HCT116 (cell line): ENCODE measurements around the gene AOC1.
A peak's percentile ranks its signal among the peaks of the same experiment; 100 is the strongest.

Experiments
- EGR1 ChIP-seq: IDR thresholded peaks from 2 replicates; pipeline ENCODE4 v1.6.1; 2012; ENCODE audit warnings: low read depth
- ELF1 ChIP-seq: IDR thresholded peaks from 2 replicates; pipeline ENCODE4 v1.6.1; 2012; ENCODE audit warnings: low read depth, borderline replicate concordance
- EZH2 ChIP-seq: fragments of 200-600 bp; sonication (generic); IDR thresholded peaks from 2 replicates; pipeline ENCODE4 v1.6.1; 2017; ENCODE audit warnings: antibody characterized with exemption, mixed run types
- EZH2phosphoT487 ChIP-seq: fragments of 200-600 bp; IDR thresholded peaks from 2 replicates; pipeline ENCODE4 v1.6.1; 2018; ENCODE audit warnings: antibody characterized with exemption, borderline replicate concordance
- POLR2A ChIP-seq: IDR thresholded peaks from 2 replicates; pipeline ENCODE4 v1.7.0; 2011; ENCODE audit warnings: borderline replicate concordance; ENCODE audit not compliant: insufficient read depth, insufficient read length; ENCODE audit errors: extremely low read depth
- POLR2AphosphoS5 ChIP-seq: IDR thresholded peaks from 2 replicates; pipeline ENCODE4 v1.6.1; 2011; ENCODE audit warnings: mild to moderate bottlenecking, low read depth, low read length, moderate library complexity
- RAD21 ChIP-seq: IDR thresholded peaks from 2 replicates; pipeline ENCODE4 v1.6.1; 2012; ENCODE audit warnings: low read depth, mild to moderate bottlenecking
- SP1 ChIP-seq: IDR thresholded peaks from 2 replicates; pipeline ENCODE4 v1.6.1; 2012; ENCODE audit warnings: low read depth
- YY1 ChIP-seq: IDR thresholded peaks from 2 replicates; pipeline ENCODE4 v1.6.1; 2011; ENCODE audit warnings: low read length, low read depth, moderate library complexity, mild to moderate bottlenecking; ENCODE audit not compliant: insufficient replicate concordance; ENCODE audit errors: extremely low read depth
- ZBTB33 ChIP-seq: IDR thresholded peaks from 2 replicates; pipeline ENCODE4 v1.6.1; 2011; ENCODE audit warnings: mild to moderate bottlenecking, low read length, moderate library complexity; ENCODE audit not compliant: insufficient replicate concordance; ENCODE audit errors: extremely low read depth
- ZFX ChIP-seq: fragments of 450-650 bp; IDR thresholded peaks from 2 replicates; pipeline ENCODE4 v1.6.1; 2017
- TF ChIP-seq, protein P1 (sequence below), 3 experiments: fragments of 200-600 bp in 1 of 3; sonication (generic) in 1 of 3; IDR thresholded peaks in 2 of 3; conservative IDR thresholded peaks in 1 of 3; 2 replicates each; pipeline ENCODE4 v1.5.1; 2012 to 2017; ENCODE audit warnings: low read depth in 2 of 3, low read length in 2 of 3, antibody characterized with exemption in 1 of 3, borderline replicate concordance in 1 of 3, control low read depth in 1 of 3, mild to moderate bottlenecking in 1 of 3, mixed read lengths in 1 of 3, mixed run types in 1 of 3, moderate library complexity in 1 of 3; ENCODE audit not compliant: insufficient read depth in 1 of 3
- TF ChIP-seq, protein P2 (sequence below): IDR thresholded peaks from 2 replicates; pipeline ENCODE4 v1.6.1; 2012; ENCODE audit warnings: low read depth
- TF ChIP-seq, protein P3 (sequence below): IDR thresholded peaks from 2 replicates; pipeline ENCODE4 v1.6.1; 2012

DNA sequence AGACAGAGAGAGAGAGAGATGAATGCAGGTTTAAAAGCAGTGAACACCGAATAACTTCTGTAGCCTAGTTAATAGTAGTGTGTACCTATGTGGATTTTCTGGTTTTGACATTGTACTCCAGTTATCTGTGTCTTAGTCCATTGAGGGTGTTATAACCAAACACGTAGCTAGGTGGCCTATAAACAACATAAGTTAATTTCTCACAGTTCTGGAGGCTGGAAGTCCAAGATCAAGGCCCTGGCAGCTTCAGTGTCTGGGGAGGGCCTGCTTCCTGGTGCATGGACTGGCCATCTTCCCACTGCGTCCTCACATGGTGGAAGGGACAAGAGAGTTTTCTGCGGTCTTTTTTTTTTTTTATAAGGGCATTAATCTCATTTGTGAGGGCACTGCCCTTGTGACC is 23.5 kb downstream of the AOC1 start:
- TF ChIP-seq, protein P1, sequence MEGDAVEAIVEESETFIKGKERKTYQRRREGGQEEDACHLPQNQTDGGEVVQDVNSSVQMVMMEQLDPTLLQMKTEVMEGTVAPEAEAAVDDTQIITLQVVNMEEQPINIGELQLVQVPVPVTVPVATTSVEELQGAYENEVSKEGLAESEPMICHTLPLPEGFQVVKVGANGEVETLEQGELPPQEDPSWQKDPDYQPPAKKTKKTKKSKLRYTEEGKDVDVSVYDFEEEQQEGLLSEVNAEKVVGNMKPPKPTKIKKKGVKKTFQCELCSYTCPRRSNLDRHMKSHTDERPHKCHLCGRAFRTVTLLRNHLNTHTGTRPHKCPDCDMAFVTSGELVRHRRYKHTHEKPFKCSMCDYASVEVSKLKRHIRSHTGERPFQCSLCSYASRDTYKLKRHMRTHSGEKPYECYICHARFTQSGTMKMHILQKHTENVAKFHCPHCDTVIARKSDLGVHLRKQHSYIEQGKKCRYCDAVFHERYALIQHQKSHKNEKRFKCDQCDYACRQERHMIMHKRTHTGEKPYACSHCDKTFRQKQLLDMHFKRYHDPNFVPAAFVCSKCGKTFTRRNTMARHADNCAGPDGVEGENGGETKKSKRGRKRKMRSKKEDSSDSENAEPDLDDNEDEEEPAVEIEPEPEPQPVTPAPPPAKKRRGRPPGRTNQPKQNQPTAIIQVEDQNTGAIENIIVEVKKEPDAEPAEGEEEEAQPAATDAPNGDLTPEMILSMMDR (IDR thresholded peaks at IDR 0.05 in 2 of 3, conservative IDR thresholded peaks at IDR 0.05 in 1 of 3; ENCODE audit: borderline replicate concordance in 1 of 3, insufficient read depth in 1 of 3, low read depth in 2 of 3, low read length in 2 of 3): peak; percentile 33 to 49 (median 40); a peak in 4 of 6 replicates
- TF ChIP-seq, protein P2, sequence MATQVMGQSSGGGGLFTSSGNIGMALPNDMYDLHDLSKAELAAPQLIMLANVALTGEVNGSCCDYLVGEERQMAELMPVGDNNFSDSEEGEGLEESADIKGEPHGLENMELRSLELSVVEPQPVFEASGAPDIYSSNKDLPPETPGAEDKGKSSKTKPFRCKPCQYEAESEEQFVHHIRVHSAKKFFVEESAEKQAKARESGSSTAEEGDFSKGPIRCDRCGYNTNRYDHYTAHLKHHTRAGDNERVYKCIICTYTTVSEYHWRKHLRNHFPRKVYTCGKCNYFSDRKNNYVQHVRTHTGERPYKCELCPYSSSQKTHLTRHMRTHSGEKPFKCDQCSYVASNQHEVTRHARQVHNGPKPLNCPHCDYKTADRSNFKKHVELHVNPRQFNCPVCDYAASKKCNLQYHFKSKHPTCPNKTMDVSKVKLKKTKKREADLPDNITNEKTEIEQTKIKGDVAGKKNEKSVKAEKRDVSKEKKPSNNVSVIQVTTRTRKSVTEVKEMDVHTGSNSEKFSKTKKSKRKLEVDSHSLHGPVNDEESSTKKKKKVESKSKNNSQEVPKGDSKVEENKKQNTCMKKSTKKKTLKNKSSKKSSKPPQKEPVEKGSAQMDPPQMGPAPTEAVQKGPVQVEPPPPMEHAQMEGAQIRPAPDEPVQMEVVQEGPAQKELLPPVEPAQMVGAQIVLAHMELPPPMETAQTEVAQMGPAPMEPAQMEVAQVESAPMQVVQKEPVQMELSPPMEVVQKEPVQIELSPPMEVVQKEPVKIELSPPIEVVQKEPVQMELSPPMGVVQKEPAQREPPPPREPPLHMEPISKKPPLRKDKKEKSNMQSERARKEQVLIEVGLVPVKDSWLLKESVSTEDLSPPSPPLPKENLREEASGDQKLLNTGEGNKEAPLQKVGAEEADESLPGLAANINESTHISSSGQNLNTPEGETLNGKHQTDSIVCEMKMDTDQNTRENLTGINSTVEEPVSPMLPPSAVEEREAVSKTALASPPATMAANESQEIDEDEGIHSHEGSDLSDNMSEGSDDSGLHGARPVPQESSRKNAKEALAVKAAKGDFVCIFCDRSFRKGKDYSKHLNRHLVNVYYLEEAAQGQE: no peak
- TF ChIP-seq, protein P3, sequence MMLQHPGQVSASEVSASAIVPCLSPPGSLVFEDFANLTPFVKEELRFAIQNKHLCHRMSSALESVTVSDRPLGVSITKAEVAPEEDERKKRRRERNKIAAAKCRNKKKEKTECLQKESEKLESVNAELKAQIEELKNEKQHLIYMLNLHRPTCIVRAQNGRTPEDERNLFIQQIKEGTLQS: no peak
- TF ChIP-seq POLR2A: no peak
- TF ChIP-seq ELF1: no peak
- no peak for TF ChIP-seq POLR2AphosphoS5
- TF ChIP-seq YY1: no peak
- no peak for TF ChIP-seq EGR1
- no peak for TF ChIP-seq SP1
- TF ChIP-seq EZH2: no peak
- peak; percentile 24; the same call in 1 of the 2 replicates for TF ChIP-seq RAD21
- TF ChIP-seq ZFX: no peak
- no peak for TF ChIP-seq ZBTB33
- TF ChIP-seq EZH2phosphoT487: no peak
